H9 (cell line): Measurements from ENCODE around the gene PPP1R26. TPM values are rescaled to one million over a fixed set of nuclear protein-coding genes. Genes with fewer than 3 reads are reported as not detected.

ENCODE experiments used
- DNase-seq: peaks from one replicate; pipeline ENCODE4 v3.0.0-alpha.2; 2017
- H2AFZ ChIP-seq: one replicate; pipeline ENCODE4 v1.6.1; 2013; ENCODE audit warnings: mild to moderate bottlenecking, low read length, control low read depth, moderate library complexity
- H2AK5ac ChIP-seq: 2 replicates; pipeline ENCODE4 v1.6.1; 2013; ENCODE audit warnings: low read length, control low read depth, mixed read lengths; ENCODE audit not compliant: insufficient read length
- H2BK120ac ChIP-seq: one replicate; pipeline ENCODE4 v1.6.1; 2013; ENCODE audit warnings: low read depth, mild to moderate bottlenecking, low read length, control low read depth, inconsistent platforms; ENCODE audit not compliant: poor library complexity, severe bottlenecking
- H2BK12ac ChIP-seq: 2 replicates; pipeline ENCODE4 v1.6.1; 2013; ENCODE audit warnings: low read length, control low read depth, mixed read lengths, low read depth; ENCODE audit not compliant: insufficient read length
- H2BK15ac ChIP-seq: 2 replicates; pipeline ENCODE4 v1.6.1; 2013; ENCODE audit warnings: low read depth, low read length, control low read depth
- H2BK20ac ChIP-seq: one replicate; pipeline ENCODE4 v1.6.1; 2013; ENCODE audit warnings: low read depth, mild to moderate bottlenecking, low read length, control low read depth, inconsistent platforms; ENCODE audit not compliant: poor library complexity, severe bottlenecking
- H2BK5ac ChIP-seq: 2 replicates; pipeline ENCODE4 v1.6.1; 2013; ENCODE audit warnings: low read length, control low read depth, mixed read lengths; ENCODE audit not compliant: insufficient read length
- H3K14ac ChIP-seq: 2 replicates; pipeline ENCODE4 v1.6.1; 2013; ENCODE audit warnings: low read length, control low read depth; ENCODE audit not compliant: insufficient read depth
- H3K18ac ChIP-seq: 2 replicates; pipeline ENCODE4 v1.6.1; 2013; ENCODE audit warnings: low read depth, mild to moderate bottlenecking, mixed read lengths, low read length, control low read depth; ENCODE audit not compliant: insufficient read length
- H3K23ac ChIP-seq: 2 replicates; pipeline ENCODE4 v1.6.1; 2013; ENCODE audit warnings: low read length, control low read depth, mixed read lengths, low read depth; ENCODE audit not compliant: insufficient read length
- H3K23me2 ChIP-seq: 2 replicates; pipeline ENCODE4 v1.6.1; 2013; ENCODE audit warnings: low read depth, mild to moderate bottlenecking, mixed read lengths, low read length, control low read depth; ENCODE audit not compliant: insufficient read length, poor library complexity, severe bottlenecking
- H3K27ac ChIP-seq: 2 replicates; pipeline ENCODE4 v1.5.1; 2013; ENCODE audit warnings: low read length, control low read depth, mixed read lengths, low read depth; ENCODE audit not compliant: insufficient read length
- H3K27me3 ChIP-seq: 2 replicates; pipeline ENCODE4 v1.6.1; 2013; ENCODE audit warnings: low read length, control low read depth, inconsistent platforms; ENCODE audit not compliant: insufficient read depth
- H3K4ac ChIP-seq: 2 replicates; pipeline ENCODE4 v1.6.1; 2013; ENCODE audit warnings: low read depth, mild to moderate bottlenecking, control low read depth, inconsistent platforms, low read length, moderate library complexity
- H3K4me1 ChIP-seq: 2 replicates; pipeline ENCODE4 v1.6.1; 2013; ENCODE audit warnings: low read length, control low read depth, inconsistent platforms; ENCODE audit not compliant: insufficient read depth
- H3K4me2 ChIP-seq: 2 replicates; pipeline ENCODE4 v1.6.1; 2013; ENCODE audit warnings: low read length, control low read depth, mixed read lengths; ENCODE audit not compliant: insufficient read length, insufficient read depth
- H3K56ac ChIP-seq: 2 replicates; pipeline ENCODE4 v1.6.1; 2013; ENCODE audit warnings: low read depth, mild to moderate bottlenecking, mixed read lengths, low read length, control low read depth; ENCODE audit not compliant: insufficient read length
- H3K79me1 ChIP-seq: 2 replicates; pipeline ENCODE4 v1.6.1; 2013; ENCODE audit warnings: low read depth, mild to moderate bottlenecking, moderate library complexity, low read length, control low read depth, inconsistent platforms; ENCODE audit not compliant: insufficient read depth, poor library complexity, severe bottlenecking
- H3K79me2 ChIP-seq: 2 replicates; pipeline ENCODE4 v1.6.1; 2013; ENCODE audit warnings: low read length, control low read depth, inconsistent platforms; ENCODE audit not compliant: insufficient read depth
- H3K9ac ChIP-seq: 2 replicates; pipeline ENCODE4 v1.6.1; 2013; ENCODE audit warnings: low read length, control low read depth, mixed read lengths; ENCODE audit not compliant: insufficient read length; ENCODE audit errors: extremely low read depth
- H3K9me3 ChIP-seq: one replicate; pipeline ENCODE4 v1.6.1; 2013; ENCODE audit warnings: low read depth, low read length, inconsistent platforms; ENCODE audit not compliant: control insufficient read depth
- H3T11ph ChIP-seq: one replicate; pipeline ENCODE4 v1.6.1; 2013; ENCODE audit warnings: mild to moderate bottlenecking, low read length, control low read depth, inconsistent platforms
- H4K20me1 ChIP-seq: one replicate; pipeline ENCODE4 v1.6.1; 2013; ENCODE audit not compliant: control insufficient read depth, insufficient read length, insufficient read depth
- H4K5ac ChIP-seq: 2 replicates; pipeline ENCODE4 v1.6.1; 2013; ENCODE audit warnings: low read depth, mild to moderate bottlenecking, mixed read lengths, low read length, control low read depth; ENCODE audit not compliant: insufficient read length
- H4K8ac ChIP-seq: replicated peaks from 2 replicates; pipeline ENCODE4 v1.6.1; 2013; ENCODE audit warnings: low read length, control low read depth, mixed read lengths, low read depth; ENCODE audit not compliant: insufficient read length
- H4K91ac ChIP-seq: 2 replicates; pipeline ENCODE4 v1.6.1; 2013; ENCODE audit warnings: low read depth, mild to moderate bottlenecking, moderate library complexity, mixed read lengths, low read length, control low read depth; ENCODE audit not compliant: insufficient read length
- H3K27ac Mint-ChIP-seq, 3 experiments: 2 replicates in 2 of 3; 3 replicates in 1 of 3; pipeline ENCODE4 v1.8.0; 2020 to 2021; ENCODE audit warnings: mixed read lengths in 3 of 3, mild to moderate bottlenecking in 1 of 3, moderate library complexity in 1 of 3
- H3K27me3 Mint-ChIP-seq: 2 replicates; pipeline ENCODE4 v1.8.0; 2021; ENCODE audit warnings: low read depth, mild to moderate bottlenecking, moderate library complexity, mixed read lengths
- H3K36me3 Mint-ChIP-seq, 3 experiments: 2 replicates in 2 of 3; 3 replicates in 1 of 3; pipeline ENCODE4 v1.8.0; 2020 to 2021; ENCODE audit warnings: low read depth in 3 of 3, mixed read lengths in 3 of 3; ENCODE audit not compliant: insufficient read depth in 1 of 3
- H3K4me1 Mint-ChIP-seq, 2 experiments: 2 replicates each; pipeline ENCODE4 v1.8.0; 2020; ENCODE audit warnings: mixed read lengths in 2 of 2
- H3K4me3 Mint-ChIP-seq, 2 experiments: 2 replicates in 1 of 2; 3 replicates in 1 of 2; pipeline ENCODE4 v1.8.0; 2020 to 2021; ENCODE audit warnings: mild to moderate bottlenecking in 2 of 2, mixed read lengths in 2 of 2, moderate library complexity in 1 of 2
- H3K9me3 Mint-ChIP-seq, 2 experiments: 2 replicates in 1 of 2; 3 replicates in 1 of 2; pipeline ENCODE4 v1.8.0; 2020; ENCODE audit warnings: mild to moderate bottlenecking in 2 of 2, mixed read lengths in 2 of 2, moderate library complexity in 1 of 2
- WGBS: extraction: QIAGEN DNeasy Blood & Tissue Kit; methylation state at CpG from one replicate; pipeline ENCODE4 v1.1.7; 2013; ENCODE audit warnings: missing lambda C conversion rate, low lambda C conversion rate, mixed read lengths; ENCODE audit not compliant: insufficient read length; ENCODE audit errors: extremely low coverage; 5-methylcytosine and 5-hydroxymethylcytosine counted together
- total RNA-seq: library from RNA; stranded (reverse); gene quantifications from 2 replicates; pipeline ENCODE4 v1.2.1, GENCODE V29; 2021
- TF ChIP-seq, protein P1 (sequence below): fragments of 200-600 bp; sonication (generic); conservative IDR thresholded peaks from 3 replicates; pipeline ENCODE4 v1.8.0; 2021; ENCODE audit warnings: antibody characterized with exemption, mild to moderate bottlenecking

Gene PPP1R26
- total RNA-seq, 1 experiment from 2014 or later: 38.0 TPM

DNA sequence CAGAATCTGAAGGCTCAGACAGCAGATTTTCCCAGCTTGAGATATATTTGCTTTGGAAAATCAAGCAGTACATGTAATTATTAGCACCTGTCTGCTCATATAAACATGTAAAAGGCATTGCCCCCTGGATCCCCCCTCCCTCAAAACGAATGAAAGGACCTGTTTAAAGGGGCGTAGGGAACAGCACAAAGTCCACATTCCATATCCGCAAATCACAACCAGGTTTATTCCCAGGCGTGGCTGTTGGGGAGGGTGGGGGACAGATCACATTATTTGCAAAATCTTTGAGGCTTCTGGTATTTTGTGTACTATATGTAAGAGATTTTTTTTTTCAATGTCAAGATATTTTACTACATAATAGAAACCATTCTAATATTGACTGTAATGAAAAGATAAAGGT is 12.2 kb downstream of the PPP1R26 start:
- TF ChIP-seq, protein P1, sequence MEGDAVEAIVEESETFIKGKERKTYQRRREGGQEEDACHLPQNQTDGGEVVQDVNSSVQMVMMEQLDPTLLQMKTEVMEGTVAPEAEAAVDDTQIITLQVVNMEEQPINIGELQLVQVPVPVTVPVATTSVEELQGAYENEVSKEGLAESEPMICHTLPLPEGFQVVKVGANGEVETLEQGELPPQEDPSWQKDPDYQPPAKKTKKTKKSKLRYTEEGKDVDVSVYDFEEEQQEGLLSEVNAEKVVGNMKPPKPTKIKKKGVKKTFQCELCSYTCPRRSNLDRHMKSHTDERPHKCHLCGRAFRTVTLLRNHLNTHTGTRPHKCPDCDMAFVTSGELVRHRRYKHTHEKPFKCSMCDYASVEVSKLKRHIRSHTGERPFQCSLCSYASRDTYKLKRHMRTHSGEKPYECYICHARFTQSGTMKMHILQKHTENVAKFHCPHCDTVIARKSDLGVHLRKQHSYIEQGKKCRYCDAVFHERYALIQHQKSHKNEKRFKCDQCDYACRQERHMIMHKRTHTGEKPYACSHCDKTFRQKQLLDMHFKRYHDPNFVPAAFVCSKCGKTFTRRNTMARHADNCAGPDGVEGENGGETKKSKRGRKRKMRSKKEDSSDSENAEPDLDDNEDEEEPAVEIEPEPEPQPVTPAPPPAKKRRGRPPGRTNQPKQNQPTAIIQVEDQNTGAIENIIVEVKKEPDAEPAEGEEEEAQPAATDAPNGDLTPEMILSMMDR: no peak
- Histone ChIP-seq H4K91ac (no peak overlapping the region), H3K4me2 (no peak overlapping the region), H3K14ac (no peak overlapping the region), H4K8ac (no peak overlapping the region), H2BK20ac (no peak overlapping the region), H3K18ac (no peak overlapping the region), H3K4ac (no peak overlapping the region), H4K20me1 (no peaks in the 10 kb centered on the region), H2AFZ (no peak overlapping the region), H3K27ac (no peak overlapping the region), H3K27me3 (no peaks in the 10 kb centered on the region), H2AK5ac (no peak overlapping the region), H2BK5ac (no peak overlapping the region), H2BK15ac (no peak overlapping the region), H3T11ph (no peak overlapping the region), H3K23ac (no peak overlapping the region), H2BK120ac (no peak overlapping the region), H4K5ac (no peak overlapping the region), H3K79me1 (no peaks in the 10 kb centered on the region), H3K4me1 (no peaks in the 10 kb centered on the region), H3K79me2 (no peaks in the 10 kb centered on the region), H3K9me3 (no peaks in the 10 kb centered on the region), H3K23me2 (no peaks in the 10 kb centered on the region), H3K56ac (no peak overlapping the region), H2BK12ac (no peak overlapping the region), H3K9ac (no peak overlapping the region)
- Mint-ChIP-seq H3K36me3 (peaks cover 9 to 22% (median 15%) of the 10 kb centered on the region in 3 experiments; a peak in 6 of 7 replicates), H3K4me3 (no peak overlapping the region), H3K9me3 (no peaks in the 10 kb centered on the region), H3K27ac (no peak overlapping the region), H3K27me3 (no peaks in the 10 kb centered on the region), H3K4me1 (peaks cover 10 to 18% of the 10 kb centered on the region in 2 experiments; a peak in 3 of 4 replicates)
- no CpG with 5 or more reads among the region's 4 CpGs for WGBS
- no peak for DNase-seq
